Vagina (tissue), 2 donors: ENCODE data around the gene PKD1L1. TPM values are rescaled to one million over a fixed set of nuclear protein-coding genes. Genes with fewer than 3 reads are reported as not detected.
"Not testable (repeated sequence)": the region's sequence is repeated elsewhere in the genome, so short reads cannot be mapped to it uniquely, and the experiment has no call there.

Experiments
- DNase-seq, 2 donors: peaks; one replicate each; pipeline ENCODE4 v3.0.0-alpha.2; 2017; ENCODE audit errors: extremely low spot score in 2 of 2
- H3K27ac ChIP-seq: fragments of 200-600 bp; sonication (generic); one replicate; pipeline ENCODE4 v1.5.1; 2019
- H3K27me3 ChIP-seq: fragments of 200-600 bp; sonication (generic); one replicate; pipeline ENCODE4 v1.5.1; 2019
- H3K36me3 ChIP-seq, 2 donors: fragments of 200-600 bp; sonication (generic); one replicate each; pipeline ENCODE4 v1.5.1; 2017 to 2019
- H3K4me1 ChIP-seq: fragments of 200-600 bp; sonication (generic); one replicate; pipeline ENCODE4 v1.5.1; 2019
- H3K4me3 ChIP-seq, 2 donors: fragments of 200-600 bp; sonication (generic); 1 replicate in 1 of 2; 2 replicates in 1 of 2; pipeline ENCODE4 v1.5.1; 2016 to 2019
- H3K9me3 ChIP-seq: fragments of 200-600 bp; sonication (generic); one replicate; pipeline ENCODE4 v1.5.1; 2019
- CTCF ChIP-seq, 3 experiments: fragments of 450-650 bp in 2 of 3; fragments of 200-600 bp in 1 of 3; sonication (generic) in 1 of 3; IDR thresholded peaks; one replicate each; pipeline ENCODE4 v1.5.1; 2017 to 2019; ENCODE audit warnings: antibody characterized with exemption in 3 of 3, mild to moderate bottlenecking in 2 of 3, moderate library complexity in 2 of 3
- POLR2A ChIP-seq, 2 donors: fragments of 450-650 bp; IDR thresholded peaks; one replicate each; pipeline ENCODE4 v1.6.1; 2017; ENCODE audit warnings: antibody characterized with exemption in 2 of 2, mild to moderate bottlenecking in 2 of 2, moderate library complexity in 2 of 2
- POLR2AphosphoS5 ChIP-seq, 2 donors: sonication (generic); formaldehyde crosslinking; IDR thresholded peaks; one replicate each; pipeline ENCODE4 v1.9.0; 2017; ENCODE audit warnings: antibody characterized with exemption in 2 of 2, mild to moderate bottlenecking in 2 of 2, low read depth in 1 of 2; ENCODE audit not compliant: insufficient read depth in 1 of 2
- intact Hi-C: fragments of 100-400 bp; cut with DNase I; formaldehyde crosslinking; loops from one replicate; pipeline ENCODE4 v1.15.1; 2023
- total RNA-seq: library from RNA; depleted of rRNA; stranded (reverse); fragments of >200 nt; gene quantifications from one replicate; pipeline ENCODE4 v1.2.3, GENCODE V29; 2016

The PKD1L1 gene
- total RNA-seq, 1 donor from 2014 or later, result 0.49 TPM

GRCh38 chr7:47932466-47933037, 15.7 kb downstream of the PKD1L1 start:
- Histone ChIP-seq H3K27ac (no peak overlapping the region), H3K36me3 (no peaks in the 10 kb centered on the region), H3K27me3 (no peaks in the 10 kb centered on the region), H3K4me3 (no peak overlapping the region), H3K4me1 (no peaks in the 10 kb centered on the region), H3K9me3 (no peaks in the 10 kb centered on the region)
- TF ChIP-seq POLR2AphosphoS5 (IDR thresholded peaks at IDR 0.05; ENCODE audit: insufficient read depth in 1 of 2, low read depth in 1 of 2) (no peak), POLR2A (IDR thresholded peaks at IDR 0.05) (no peak), CTCF (IDR thresholded peaks at IDR 0.05) (no peak)
- intact Hi-C loops, result no loop called here
- no peak for DNase-seq

GRCh38 chr7:47932016-47932415, 16.2 kb downstream of the PKD1L1 start:
- no peak for DNase-seq
- TF ChIP-seq POLR2A (IDR thresholded peaks at IDR 0.05) (no peak), POLR2AphosphoS5 (IDR thresholded peaks at IDR 0.05; ENCODE audit: insufficient read depth in 1 of 2, low read depth in 1 of 2) (no peak), CTCF (IDR thresholded peaks at IDR 0.05) (no peak)
- intact Hi-C loops, result no loop called here

GRCh38 chr7:47931005-47932004, 17.0 kb downstream of the PKD1L1 start:
- intact Hi-C loops, result no loop called here
- Histone ChIP-seq H3K27me3 (no peaks in the 10 kb centered on the region), H3K36me3 (no peaks in the 10 kb centered on the region), H3K4me1 (no peaks in the 10 kb centered on the region), H3K4me3 (no peak overlapping the region), H3K27ac (no peak overlapping the region), H3K9me3 (no peaks in the 10 kb centered on the region)
- peak in 1 of 2 donors; percentile 90 for DNase-seq
- TF ChIP-seq POLR2AphosphoS5 (IDR thresholded peaks at IDR 0.05; ENCODE audit: insufficient read depth in 1 of 2, low read depth in 1 of 2) (no peak), CTCF (IDR thresholded peaks at IDR 0.05) (no peak), POLR2A (IDR thresholded peaks at IDR 0.05) (no peak)

More at GRCh38 chr7:47932016-47932415, 16.2 kb downstream of the PKD1L1 start:
- Histone ChIP-seq H3K4me3 (no peak overlapping the region), H3K27ac (no peak overlapping the region), H3K9me3 (no peaks in the 10 kb centered on the region), H3K36me3 (no peaks in the 10 kb centered on the region), H3K27me3 (no peaks in the 10 kb centered on the region), H3K4me1 (no peaks in the 10 kb centered on the region)

- H3K9me3 ChIP-seq, result no peaks in the 10 kb centered on the region
- no peaks in the 10 kb centered on the region for H3K27me3 ChIP-seq
- no peaks in the 10 kb centered on the region for H3K4me1 ChIP-seq
- no peak overlapping the region for H3K4me3 ChIP-seq
- TF ChIP-seq CTCF (IDR thresholded peaks at IDR 0.05) (no peak), POLR2AphosphoS5 (IDR thresholded peaks at IDR 0.05; ENCODE audit: insufficient read depth in 1 of 2, low read depth in 1 of 2) (no peak), POLR2A (IDR thresholded peaks at IDR 0.05) (no peak)
- no peaks in the 10 kb centered on the region for H3K36me3 ChIP-seq
- intact Hi-C loops, result no loop called here
- no peak overlapping the region for H3K27ac ChIP-seq
- DNase-seq, result no peak
These were observed 24.0 kb downstream of the PKD1L1 start for GRCh38 chr7:47924266-47924665.

- H3K9me3 ChIP-seq, DNase-seq, H3K27me3 ChIP-seq, H3K27ac ChIP-seq, intact Hi-C loops, H3K4me1 ChIP-seq, H3K36me3 ChIP-seq, H3K4me3 ChIP-seq: not testable (repeated sequence)
These were observed 25.0 kb downstream of the PKD1L1 start for GRCh38 chr7:47923081-47923875.

- H3K36me3 ChIP-seq, H3K27me3 ChIP-seq, intact Hi-C loops, H3K4me1 ChIP-seq, DNase-seq, H3K4me3 ChIP-seq, H3K27ac ChIP-seq, H3K9me3 ChIP-seq: not testable (repeated sequence)
These were observed 31.8 kb downstream of the PKD1L1 start for GRCh38 chr7:47916514-47916913.
